Measurements from ENCODE around the gene ANKRD6.

ANKRD6 gene

DNA sequence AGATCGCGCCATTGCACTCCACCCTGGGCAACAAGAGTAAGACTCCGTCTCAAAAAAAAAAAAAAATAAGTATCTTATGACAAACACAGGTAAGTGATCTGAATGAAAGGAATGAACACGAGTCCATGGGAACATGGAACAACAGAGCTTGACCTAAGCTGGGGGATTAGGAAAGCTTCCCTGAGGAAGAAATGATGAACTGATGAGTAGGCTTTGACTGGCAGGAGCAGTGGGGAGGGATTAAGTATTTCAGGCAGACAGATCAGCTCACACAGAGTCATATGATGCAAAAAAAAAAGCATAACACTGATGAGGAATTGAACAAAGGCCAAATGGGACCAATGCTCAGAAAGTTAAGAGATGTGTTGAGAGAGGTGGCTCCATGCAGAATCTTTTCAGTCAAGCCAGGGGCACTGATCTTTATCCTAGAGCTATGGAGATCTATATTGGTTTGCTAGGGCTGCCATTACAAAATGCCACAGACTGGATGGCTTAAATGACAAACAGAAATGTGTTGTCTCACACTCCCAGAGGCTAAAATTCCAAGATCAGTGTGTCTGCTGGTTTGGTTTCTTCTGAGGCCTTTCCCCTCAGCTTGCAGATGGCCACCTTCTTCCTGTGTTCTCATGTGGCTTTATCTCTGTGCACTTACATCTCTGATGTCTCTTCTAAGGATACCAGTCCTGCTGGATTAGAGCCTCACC is 85.6 kb downstream of the ANKRD6 start:
- DNase-seq: no peak

DNA sequence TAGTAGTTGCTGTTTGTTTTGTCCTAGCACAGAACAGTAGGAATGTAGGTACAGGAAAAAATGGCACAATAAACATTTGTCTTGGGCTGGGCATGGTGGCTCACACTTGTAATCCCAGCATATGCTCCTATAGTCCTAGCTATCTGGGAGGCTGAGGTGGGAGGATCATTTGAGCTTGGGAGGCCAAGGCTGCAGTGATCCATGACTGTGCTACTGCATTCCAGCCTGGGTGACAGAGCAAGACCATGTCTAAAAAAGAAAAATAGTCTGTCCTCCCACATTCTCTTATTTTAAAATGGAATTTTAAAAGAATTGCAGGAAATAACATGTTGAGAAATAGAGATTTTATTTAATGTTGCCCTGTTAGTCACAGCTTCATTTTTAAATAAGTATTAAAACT is 87.8 kb downstream of the ANKRD6 start:
- no peak for DNase-seq

DNA sequence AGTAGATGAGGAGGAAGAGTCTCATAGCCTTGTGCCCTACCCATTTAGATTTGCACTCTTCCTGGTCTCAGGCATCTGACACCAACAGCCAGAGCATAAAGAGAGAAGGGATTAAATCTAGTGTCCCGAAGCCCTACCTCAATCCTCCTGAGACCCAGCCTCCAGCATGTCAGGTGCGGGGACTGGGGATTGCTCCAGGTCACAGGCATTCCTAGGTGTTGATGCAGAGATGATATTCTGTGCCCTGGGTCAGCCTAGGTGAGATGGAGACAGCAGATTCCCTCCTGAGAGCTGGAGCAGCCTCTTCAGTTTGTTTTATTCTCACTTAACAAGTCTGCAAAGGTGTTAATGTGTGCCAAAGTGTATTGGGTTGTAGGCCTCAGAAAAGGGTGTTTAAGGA is 89.8 kb downstream of the ANKRD6 start:
- no peak for DNase-seq

DNA sequence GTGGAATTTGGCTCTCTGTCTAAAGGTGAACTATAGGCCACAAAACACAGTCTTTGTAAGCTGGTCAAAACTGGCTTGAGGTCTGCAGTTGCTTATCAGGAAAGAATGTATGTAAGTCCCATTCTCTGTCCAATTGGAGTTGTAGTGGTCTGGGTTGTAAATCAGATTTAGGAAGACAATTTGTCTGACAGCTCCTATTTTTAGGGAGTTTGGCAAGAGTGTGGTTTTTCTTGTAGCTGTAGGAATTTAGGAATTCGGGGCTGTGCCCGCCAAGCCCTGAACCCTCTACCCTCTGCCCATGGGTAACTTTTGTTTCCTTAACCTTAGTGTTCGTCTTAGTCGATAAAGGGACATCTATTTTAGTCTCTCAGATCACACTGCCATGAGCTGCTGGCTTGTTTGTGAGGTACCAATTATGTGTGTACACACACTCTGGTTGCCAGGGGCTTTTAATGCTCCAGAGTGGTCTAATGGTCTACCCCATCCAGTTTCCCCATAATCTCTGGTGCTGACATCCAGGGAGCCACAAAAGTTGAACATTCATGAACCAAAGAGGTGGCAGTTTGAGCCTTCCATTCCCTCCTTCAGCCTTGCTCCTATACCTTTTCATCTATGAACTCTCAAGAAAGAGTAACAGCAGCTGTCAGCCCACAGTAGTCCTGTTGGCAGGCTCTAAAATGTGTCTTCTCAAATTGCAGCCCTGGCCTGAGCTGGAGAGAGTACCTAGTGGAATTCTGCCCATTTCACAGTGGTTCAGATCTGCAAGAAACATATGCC is 93.0 kb downstream of the ANKRD6 start:
- no peak for DNase-seq

DNA sequence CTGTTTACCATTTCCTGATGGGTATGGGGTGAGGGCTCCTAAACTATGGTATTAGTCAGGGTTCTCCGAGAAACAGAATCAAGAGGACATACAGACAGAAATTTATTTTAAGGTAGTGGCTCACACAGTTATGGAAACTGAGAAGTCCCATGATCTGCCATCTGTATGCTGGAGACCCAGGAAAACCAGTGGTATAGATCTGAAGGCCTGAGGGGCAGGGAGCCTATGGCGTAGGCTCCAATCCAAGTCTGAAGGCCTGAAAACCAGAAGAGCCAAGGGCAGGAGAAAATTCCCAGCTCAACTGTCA is 93.6 kb downstream of the ANKRD6 start:
- no peak for DNase-seq

DNA sequence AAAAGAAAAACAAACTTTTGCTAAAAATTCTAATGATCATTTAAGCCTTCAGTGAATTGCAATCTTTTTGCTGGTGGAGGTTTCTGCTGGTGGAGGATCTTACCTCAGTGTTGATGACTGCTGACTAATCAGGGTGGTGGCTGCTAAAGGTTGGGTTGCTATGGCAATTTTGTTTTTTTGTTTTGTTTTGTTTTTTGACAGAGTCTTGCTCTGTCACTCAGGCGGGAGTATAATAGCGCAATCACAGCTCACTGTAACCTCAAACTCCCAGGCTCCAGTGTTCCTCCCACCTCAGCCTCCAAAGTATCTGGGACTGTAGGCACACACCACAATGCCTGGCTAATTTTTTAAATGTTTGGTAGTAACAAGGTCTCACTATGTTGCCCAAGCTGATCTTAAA is 94.7 kb downstream of the ANKRD6 start:
- no peak for DNase-seq

DNA sequence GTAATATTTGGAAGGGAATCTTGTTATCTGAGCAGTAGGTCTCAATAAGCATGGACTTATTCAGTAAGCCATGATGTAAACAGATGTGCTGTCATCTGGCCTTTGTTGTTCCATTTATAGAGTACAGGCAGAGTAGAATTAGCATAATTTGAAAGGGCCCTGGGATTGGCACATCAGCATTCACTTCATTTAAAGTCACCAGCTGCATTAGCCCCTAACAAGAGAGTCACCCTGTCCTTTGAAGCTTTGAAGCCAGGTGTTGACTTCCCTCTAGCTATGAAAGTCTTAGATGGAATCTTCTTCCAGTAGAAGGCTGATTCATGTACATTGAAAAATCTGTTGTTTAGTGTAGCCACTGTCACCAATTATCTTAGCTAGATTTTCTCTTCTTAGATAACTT is 95.9 kb downstream of the ANKRD6 start:
- DNase-seq: no peak

DNA sequence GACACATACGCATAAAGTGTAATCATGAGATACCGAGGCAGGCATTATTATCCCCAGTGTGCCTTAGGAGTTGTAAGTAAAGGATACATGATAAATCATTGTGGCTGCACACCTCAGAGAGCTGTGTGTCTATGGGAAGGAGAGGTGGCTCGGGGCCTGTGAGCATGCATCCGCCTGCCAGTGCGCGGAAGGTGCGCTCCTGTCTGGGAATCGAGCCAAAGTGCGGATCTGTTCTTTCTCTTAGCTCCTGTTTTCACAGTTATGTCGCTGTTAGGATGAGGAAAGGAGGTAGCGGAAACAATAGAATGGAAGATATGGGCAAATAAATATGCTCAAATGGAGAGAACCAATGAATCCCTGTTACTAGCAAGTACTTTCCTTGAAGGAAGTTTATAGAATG is 98.0 kb downstream of the ANKRD6 start:
- DNase-seq: no peak

DNA sequence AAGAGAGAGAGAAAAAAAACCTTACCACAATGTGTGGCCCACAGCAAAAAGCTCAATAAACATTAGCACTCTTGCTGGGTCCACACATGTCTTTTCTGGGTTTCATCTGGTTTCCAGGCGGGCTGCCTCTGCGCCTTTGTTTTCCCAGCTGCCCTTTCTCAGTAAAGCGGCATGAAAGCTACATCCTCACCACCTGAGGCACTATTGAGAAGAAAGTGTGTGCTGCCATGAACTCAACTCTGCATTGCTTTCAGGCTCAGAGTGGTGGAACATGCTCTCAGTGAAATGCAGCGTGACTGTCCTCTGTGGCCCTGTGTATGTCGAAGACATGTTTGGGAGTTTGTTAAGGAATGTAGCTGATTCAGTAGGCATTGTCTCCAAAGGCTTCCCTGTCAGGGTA is 103.3 kb downstream of the ANKRD6 start:
- no peak for DNase-seq

DNA sequence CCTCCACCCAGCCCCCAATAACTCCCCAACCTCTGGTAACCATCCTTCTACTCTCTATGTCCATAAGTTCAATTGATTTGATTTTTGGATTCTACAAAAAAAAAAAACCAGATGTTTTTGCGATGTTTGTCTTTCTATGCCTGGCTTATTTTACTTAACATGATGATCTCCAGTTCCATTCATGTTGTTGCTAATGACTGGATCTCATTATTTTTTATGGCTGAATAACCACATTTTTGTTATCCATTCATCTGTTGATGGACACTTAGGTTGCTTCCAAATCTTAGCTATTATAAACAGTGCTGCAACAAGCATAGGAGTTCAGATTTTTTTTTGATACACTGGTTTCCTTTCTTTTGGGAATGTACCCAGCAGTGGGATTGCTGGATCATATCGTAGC is 106.8 kb downstream of the ANKRD6 start:
- no peak for DNase-seq

DNA sequence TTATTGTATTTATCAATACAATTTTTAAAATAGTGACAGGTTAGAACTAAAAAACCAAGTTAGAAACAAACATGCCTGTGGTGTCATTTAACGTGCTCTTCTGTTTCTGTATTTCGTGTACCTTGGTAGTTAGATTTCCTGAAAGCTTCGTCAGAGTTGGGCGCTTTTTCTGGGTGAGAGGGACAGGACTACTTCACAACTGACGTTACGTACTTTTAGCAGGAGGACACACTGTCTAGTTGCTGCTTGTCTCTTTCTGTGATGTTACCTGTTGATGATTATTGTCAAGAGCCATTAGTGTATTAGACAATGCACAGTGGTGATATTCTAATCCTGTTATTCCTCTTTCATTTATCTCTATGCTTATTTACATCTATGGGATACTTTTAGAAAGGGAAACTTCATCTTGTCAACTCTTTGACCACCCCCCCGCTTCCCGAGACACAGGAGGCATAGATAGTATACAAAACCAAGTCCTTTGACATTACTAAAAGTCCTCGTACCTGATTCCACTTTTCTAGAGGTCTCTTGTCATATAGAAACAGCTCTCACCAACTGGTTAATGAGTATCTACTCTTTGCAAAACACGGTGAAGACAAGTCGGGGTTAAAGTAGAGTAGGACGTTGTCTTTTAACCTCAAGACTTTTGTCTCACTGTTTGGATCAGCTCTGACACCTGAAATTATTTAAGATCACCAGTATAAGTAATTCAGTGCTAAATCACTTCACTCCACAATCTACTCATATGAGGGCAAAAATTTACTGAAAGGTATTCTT is 109.3 kb downstream of the ANKRD6 start:
- no peak for DNase-seq

DNA sequence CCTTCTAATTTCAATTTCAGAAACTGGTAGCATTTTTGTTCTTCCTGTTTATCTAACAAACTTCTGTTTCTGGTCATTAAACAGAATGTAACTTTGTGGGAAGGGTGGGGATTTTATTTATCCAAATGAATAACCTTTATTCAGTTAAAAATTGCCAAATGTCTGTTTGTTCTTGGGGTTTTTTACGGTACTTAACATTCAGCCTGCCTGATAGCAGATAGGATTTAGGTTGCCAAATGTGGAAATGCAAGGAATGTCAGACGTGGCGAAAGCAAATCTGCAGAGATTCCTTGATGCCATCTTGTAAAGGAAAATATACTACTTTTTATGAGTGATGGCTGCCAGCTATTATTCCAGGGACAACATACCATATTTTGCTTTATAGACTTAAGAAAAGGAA is 109.9 kb downstream of the ANKRD6 start:
- DNase-seq: no peak

DNA sequence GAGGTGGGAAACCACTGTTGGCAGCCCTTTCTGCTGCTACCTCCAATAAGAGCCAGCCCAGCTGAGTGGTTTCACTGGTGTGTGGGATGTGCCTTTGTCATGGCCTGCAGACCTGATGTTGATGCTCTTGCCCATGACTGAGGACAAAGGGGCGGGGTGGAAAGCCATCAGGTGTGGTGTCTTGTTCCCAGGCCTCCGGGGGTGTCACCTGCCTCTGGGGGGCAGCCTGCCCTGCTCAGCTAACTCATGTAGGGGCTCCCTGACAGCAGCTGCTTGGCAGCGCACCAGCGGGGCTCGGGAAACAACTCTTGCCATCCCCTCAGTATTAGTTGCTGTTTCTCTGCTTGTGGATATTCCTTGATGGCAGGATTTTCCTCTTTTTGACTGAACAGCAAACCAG is 114.3 kb downstream of the ANKRD6 start:
- no peak for DNase-seq

DNA sequence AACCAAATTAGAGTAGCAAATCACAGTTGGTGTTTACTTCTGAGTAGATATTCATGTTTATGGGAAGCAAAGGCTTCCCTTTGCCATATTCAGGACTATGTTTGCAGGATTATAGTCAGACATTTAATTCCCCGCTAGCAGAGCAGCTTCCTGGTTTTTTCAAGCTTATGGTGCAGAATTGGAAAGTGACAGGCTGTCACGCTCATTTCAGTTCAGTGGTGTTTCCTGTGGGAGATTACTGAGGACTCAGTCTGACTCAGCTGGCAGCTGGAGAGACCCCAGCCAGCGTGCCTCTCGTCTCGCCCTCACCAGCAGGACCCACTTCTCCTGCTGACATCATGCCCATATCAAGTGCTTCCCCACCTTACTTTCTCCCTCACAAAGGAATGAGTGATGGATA is 120.5 kb downstream of the ANKRD6 start:
- DNase-seq: no peak

DNA sequence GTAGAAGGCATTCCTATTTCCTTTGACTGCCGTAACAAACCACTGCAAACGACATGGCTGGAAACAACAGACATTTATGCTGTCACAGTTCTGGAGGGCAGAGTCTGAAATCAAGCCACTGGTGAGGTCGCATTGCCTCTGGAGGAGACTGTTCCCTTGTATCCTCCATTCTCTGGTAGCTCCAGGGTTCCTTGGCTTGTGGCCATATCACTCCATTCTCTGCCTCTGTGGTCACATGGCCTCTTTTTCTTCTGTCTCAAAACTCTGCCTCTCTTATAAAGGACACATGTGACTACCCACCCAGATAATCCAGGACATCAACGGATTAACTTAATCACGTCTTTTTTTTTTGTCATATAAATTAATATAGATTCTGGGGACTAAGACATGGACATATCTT is 121.2 kb downstream of the ANKRD6 start:
- no peak for DNase-seq

DNA sequence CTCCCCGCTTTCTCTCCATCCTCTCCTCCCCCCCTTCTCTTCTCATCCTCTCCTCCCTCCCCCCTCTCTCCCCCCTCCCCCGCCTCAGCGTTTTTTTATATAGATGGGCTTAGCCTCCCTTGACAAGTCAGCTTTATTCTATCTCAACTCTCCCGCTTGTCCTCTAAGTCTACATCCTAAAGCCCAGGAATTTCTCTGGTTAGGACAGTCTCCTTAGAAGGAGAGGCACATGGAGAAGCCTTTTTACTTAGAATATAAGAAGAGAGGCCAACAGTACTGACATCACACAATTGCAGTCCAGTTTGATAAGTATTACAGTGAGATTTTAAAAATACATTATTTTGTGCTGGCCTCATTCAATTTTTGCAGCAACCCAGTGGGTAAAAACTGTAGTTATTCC is 122.1 kb downstream of the ANKRD6 start:
- DNase-seq: no peak

DNA sequence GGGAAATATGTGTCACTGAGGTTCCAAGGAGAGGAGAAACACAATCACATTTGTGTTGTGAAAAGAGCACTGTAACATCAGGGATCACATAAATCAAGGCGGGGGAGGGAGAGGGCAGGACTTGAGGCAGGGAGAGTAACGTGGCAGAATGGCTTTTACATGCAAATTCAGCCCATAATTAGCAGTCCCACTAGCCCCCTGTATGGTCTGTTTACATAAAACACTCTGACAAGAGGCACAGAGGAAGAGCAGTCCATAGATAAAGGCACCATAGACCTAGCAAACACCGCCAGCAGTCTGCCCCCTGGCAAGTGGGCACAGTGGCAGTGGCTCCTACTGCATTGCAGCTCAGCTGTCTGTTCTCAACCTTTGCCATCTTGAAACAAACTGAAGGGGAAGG is 122.9 kb downstream of the ANKRD6 start:
- DNase-seq: no peak

DNA sequence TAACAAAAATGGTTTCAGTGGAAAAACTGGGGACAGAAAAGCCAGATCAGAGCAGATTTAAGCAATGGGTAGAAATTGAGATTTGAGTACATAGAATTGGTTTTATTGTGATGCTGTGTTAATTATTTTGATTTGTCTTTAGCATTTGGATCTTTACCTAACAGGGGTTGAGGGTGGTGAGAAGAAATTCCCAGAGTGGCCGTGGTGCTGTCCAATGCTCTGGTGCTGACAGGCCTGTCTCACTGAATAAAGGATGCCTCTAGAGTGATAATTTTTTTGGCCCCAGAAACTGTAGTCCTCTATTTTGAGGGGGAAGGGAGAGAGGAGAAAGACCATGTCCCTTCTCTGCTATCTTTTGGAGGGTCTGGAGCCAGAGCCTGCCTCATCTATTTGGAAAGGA is 126.5 kb downstream of the ANKRD6 start:
- no peak for DNase-seq

DNA sequence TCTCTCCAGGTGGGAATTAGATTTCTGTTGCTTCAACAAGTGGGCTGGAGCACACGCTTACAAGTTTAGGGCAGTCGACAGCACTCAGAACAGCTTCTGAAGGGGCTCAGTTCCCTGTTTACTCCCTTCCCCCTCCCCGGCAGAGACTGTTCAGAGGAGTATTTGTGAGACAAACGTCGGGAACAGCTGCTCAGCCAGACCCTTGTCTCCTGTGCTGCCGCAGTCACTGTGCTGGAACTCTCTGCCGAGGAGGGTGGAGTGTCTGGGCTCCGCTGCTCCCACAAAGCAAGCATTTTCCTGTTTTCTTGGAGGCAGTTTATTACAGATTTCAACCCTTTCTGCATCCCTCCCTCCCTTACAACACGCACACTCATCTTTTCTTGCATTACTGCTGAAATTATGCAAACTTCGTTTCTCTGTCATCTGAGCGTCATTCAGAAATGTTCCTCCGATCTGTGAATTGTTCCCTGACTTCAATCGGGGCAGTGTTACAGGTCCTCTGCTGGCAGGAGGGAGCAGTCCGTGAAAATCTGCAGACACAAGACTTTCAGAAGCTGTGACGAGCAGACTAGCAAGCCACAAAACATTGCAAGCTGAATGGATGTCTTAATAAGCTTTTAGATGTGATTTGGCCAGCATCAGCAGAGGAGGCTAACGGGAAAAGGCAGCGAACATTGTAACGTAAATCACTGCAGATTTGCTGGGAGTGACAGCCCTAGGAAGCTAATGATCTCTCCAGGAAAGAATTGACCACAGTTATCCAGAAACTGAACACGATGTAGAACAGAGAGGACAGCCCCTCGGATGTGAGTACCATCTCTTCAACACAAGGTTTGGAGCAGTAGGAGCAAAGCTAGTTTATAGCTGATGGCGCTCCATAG is 129.4 kb downstream of the ANKRD6 start:
- DNase-seq: no peak

DNA sequence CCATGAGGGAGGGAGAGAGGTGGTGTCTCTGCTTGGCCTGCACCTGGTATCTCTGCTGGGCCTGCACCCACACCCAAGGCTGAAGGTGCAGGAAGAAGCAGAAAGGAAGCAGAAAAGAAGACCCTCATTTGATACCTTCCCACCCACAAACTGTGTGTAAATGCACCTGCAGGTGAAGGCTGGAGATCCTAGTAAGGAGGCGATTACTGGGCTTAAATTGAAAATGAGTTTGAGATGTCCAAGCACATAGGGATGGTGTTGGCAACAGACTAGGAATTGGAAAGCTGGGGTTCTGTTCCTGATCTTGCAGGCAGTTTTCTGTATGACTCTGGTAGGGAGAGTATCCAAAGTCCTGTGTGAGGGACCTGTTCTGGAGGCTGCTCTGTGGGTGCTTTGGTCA is 130.9 kb downstream of the ANKRD6 start:
- no peak for DNase-seq

DNA sequence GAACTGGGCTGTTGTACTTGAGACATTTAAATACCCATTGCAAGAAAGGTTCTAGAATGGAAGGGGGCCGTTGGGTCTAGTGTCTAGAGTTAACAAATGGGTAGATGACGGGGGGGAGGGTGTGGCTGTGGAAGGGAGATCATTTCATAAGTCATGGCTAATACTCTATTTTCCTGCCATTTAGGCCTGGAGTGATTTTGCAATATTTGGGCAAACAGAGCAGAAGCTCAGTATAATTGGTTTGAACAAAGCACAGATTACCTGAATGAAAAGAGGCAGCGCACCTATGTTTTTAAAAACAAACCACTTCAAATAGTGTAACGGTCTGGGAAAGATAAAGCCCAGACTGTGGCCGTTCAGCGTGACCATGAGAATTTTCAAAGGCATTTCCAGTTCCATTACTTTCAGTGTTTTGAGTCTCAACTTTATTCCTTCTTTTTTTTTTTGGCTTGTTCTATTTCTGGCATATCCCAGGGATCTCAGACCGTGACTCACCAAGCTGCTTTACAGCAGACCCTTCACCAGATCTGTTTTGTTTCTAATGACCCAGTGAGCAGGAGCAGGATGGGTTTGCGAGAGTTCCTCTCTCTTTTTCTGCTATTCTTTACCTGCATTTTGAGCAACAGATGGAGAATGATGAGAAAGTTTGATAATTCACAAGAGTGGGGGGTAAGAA is 131.9 kb downstream of the ANKRD6 start:
- no peak for DNase-seq

DNA sequence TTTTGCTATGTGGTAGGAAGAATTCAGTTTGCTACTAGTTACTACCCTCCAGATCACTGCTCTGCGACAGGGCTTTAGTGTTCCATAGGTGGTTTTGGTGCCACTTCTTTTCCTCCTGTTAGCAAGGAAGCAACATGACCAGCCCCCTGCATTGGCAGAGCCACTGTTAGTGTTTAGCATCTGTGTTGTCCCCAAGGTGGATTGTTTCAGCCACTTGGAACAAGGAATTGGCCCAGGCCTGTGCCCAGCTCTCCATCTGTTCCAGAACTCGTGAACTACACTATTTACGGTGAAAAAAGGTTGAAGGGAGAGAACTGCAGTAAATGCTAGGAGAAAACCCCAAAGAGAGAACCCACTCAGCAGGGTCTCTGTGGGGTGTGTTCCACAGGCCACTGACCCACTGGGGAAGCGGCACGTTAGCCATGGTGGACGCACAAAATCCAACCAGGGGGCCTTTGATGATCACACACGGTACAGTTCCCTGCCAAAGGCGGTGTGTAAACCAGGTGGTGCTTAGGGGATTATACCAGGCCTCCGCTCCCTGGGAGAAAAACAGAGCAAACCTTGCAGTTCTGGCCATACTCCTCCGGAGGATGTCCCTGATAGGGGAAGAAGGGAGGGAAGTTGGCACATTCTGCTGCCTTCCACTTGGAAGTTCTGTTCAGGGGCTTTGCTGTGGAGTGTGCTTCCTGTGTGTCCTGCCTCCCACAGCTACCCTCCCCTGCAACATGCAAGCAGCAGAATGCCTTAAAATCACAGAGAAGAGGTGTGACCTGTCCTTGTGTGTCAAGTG is 133.3 kb downstream of the ANKRD6 start:
- no peak for DNase-seq

Measured in NCI-H2081 treated with DMSO at 0.1 percent for 48 hours (cell line).